Testis (tissue), 2 donors: Measurements from ENCODE around the gene KLHL5.

ENCODE experiments used
- POLR2A ChIP-seq: fragments of 450-650 bp; IDR thresholded peaks from one replicate; pipeline ENCODE4 v1.6.1; 2017; ENCODE audit warnings: antibody characterized with exemption, mild to moderate bottlenecking, moderate library complexity
- TF ChIP-seq, protein P1 (sequence below), 3 experiments: fragments of 450-650 bp in 2 of 3; fragments of 200-600 bp in 1 of 3; sonication (generic) in 1 of 3; IDR thresholded peaks; one replicate each; pipeline ENCODE4 v1.5.1; 2016 to 2019; ENCODE audit warnings: antibody characterized with exemption in 3 of 3, mild to moderate bottlenecking in 2 of 3, moderate library complexity in 1 of 3

DNA sequence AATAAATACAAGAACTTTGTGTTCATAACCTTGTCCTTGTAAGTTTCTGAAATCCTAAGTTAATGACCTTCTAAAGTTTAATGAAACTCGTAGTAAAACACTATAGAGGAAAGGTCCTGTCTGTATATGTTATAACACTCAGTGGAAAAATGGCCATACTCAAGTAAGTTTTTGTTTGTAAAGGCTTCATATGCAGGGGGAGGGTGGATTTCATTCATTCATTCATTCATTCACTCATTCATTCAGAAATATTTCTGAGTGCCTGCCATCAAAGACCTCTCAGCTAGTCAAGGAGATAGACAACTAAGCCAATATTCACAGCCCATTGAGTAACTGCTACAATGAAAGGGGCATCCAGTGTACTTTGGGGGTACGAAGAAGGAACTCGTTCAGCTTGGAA lies 22.9 kb upstream of the KLHL5 start:
- TF ChIP-seq, protein P1, sequence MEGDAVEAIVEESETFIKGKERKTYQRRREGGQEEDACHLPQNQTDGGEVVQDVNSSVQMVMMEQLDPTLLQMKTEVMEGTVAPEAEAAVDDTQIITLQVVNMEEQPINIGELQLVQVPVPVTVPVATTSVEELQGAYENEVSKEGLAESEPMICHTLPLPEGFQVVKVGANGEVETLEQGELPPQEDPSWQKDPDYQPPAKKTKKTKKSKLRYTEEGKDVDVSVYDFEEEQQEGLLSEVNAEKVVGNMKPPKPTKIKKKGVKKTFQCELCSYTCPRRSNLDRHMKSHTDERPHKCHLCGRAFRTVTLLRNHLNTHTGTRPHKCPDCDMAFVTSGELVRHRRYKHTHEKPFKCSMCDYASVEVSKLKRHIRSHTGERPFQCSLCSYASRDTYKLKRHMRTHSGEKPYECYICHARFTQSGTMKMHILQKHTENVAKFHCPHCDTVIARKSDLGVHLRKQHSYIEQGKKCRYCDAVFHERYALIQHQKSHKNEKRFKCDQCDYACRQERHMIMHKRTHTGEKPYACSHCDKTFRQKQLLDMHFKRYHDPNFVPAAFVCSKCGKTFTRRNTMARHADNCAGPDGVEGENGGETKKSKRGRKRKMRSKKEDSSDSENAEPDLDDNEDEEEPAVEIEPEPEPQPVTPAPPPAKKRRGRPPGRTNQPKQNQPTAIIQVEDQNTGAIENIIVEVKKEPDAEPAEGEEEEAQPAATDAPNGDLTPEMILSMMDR (IDR thresholded peaks at IDR 0.05): no peak
- TF ChIP-seq POLR2A: no peak
